Endothelial cell of umbilical vein (primary cell): Measurements from ENCODE around the gene CNR2. TPM values are rescaled to one million over a fixed set of nuclear protein-coding genes. Genes with fewer than 3 reads are reported as not detected.

Source experiments
- BruUV-seq: library from RNA; stranded (reverse); fragments of 400-500 nt; replicated peaks from 2 replicates; lab custom pipeline; 2021; lab: Mats Ljungman, UMichigan
- CTCF ChIA-PET: fragments of 300-600, 350-600 bp; sonication (Branson Sonifier 250); formaldehyde crosslinking; loops from one replicate; lab custom pipeline; 2021; ENCODE audit warnings: antibody characterized with exemption, inconsistent platforms; lab: Charles Lee
- POLR2A ChIA-PET: fragments of 300-600, 350-600 bp; sonication (Branson Sonifier 250); formaldehyde crosslinking; loops from one replicate; lab custom pipeline; 2021; ENCODE audit warnings: antibody characterized with exemption, inconsistent platforms; lab: Charles Lee
- DNase-seq: peaks from one replicate; pipeline ENCODE4 v3.0.0-alpha.2; 2011; ENCODE audit warnings: low read depth, low spot score
- FAIRE-seq: peaks from 2 replicates; lab custom pipeline; 2011; peaks lifted over from hg19 to GRCh38; lab: Jason Lieb, UNC
- H2AFZ ChIP-seq: 2 replicates; pipeline ENCODE4 v1.6.0; 2012; ENCODE audit warnings: low read depth, low read length, control low read depth, inconsistent platforms
- H3K27ac ChIP-seq: 2 replicates; pipeline ENCODE4 v1.5.1; 2011; ENCODE audit warnings: low read depth, mild to moderate bottlenecking, control low read depth, low read length, moderate library complexity; ENCODE audit not compliant: insufficient read depth
- H3K27me3 ChIP-seq, 2 experiments: 2 replicates each; pipeline versions ENCODE4 v1.6.0 to v1.6.1; 2011; ENCODE audit warnings: low read length in 2 of 2, mixed read lengths in 1 of 2; ENCODE audit not compliant: control insufficient read depth in 2 of 2, insufficient read depth in 2 of 2
- H3K36me3 ChIP-seq, 2 experiments: 2 replicates in 1 of 2; 3 replicates in 1 of 2; pipeline ENCODE4 v1.5.1; 2011; ENCODE audit warnings: low read length in 2 of 2, mild to moderate bottlenecking in 1 of 2, moderate library complexity in 1 of 2; ENCODE audit not compliant: control insufficient read depth in 2 of 2, insufficient read depth in 2 of 2; ENCODE audit errors: extremely low read depth in 1 of 2
- H3K4me1 ChIP-seq: 3 replicates; pipeline ENCODE4 v1.5.1; 2011; ENCODE audit warnings: mild to moderate bottlenecking, low read length; ENCODE audit not compliant: control insufficient read depth, insufficient read depth; ENCODE audit errors: extremely low read depth
- H3K4me2 ChIP-seq: 2 replicates; pipeline ENCODE4 v1.6.1; 2011; ENCODE audit warnings: low read length, control low read depth, mixed read lengths; ENCODE audit not compliant: insufficient read depth
- H3K4me3 ChIP-seq, 3 experiments: fragments of 200-600 bp in 1 of 3; sonication (generic), shearing (Covaris generic) in 1 of 3; replicated peaks in 1 of 3; 2 replicates each; pipeline ENCODE4 v1.5.1; 2011 to 2016; ENCODE audit warnings: control low read depth in 3 of 3, low read length in 3 of 3, mild to moderate bottlenecking in 2 of 3, inconsistent platforms in 1 of 3, low read depth in 1 of 3, moderate library complexity in 1 of 3; ENCODE audit not compliant: insufficient read depth in 1 of 3
- H3K79me2 ChIP-seq: 2 replicates; pipeline ENCODE4 v1.6.0; 2012; ENCODE audit warnings: low read length, inconsistent platforms; ENCODE audit not compliant: control insufficient read depth, insufficient read depth
- H3K9ac ChIP-seq: replicated peaks from 2 replicates; pipeline ENCODE3; 2011; ENCODE audit warnings: low read length, control low read depth; ENCODE audit not compliant: insufficient read depth; ENCODE audit errors: extremely low read depth
- H3K9me1 ChIP-seq: replicated peaks from 3 replicates; pipeline ENCODE4 v1.6.0; 2011; ENCODE audit warnings: mild to moderate bottlenecking, low read length; ENCODE audit not compliant: control insufficient read depth, insufficient read depth; ENCODE audit errors: extremely low read depth
- H3K9me3 ChIP-seq: replicated peaks from 2 replicates; pipeline ENCODE4 v1.5.1; 2012; ENCODE audit warnings: low read length, inconsistent platforms; ENCODE audit not compliant: control insufficient read depth, insufficient read depth
- H4K20me1 ChIP-seq: replicated peaks from 2 replicates; pipeline ENCODE3; 2011; ENCODE audit warnings: mild to moderate bottlenecking, low read length; ENCODE audit not compliant: control insufficient read depth, insufficient read depth; ENCODE audit errors: extremely low read depth
- EZH2 ChIP-seq: IDR thresholded peaks from 2 replicates; pipeline ENCODE4 v1.6.1; 2012; ENCODE audit warnings: borderline replicate concordance, low read depth, mild to moderate bottlenecking, moderate library complexity, low read length, inconsistent platforms; ENCODE audit not compliant: severe bottlenecking
- FOS ChIP-seq: IDR thresholded peaks from 2 replicates; pipeline ENCODE4 v1.6.1; 2011; ENCODE audit warnings: mild to moderate bottlenecking, low read length, moderate library complexity, borderline replicate concordance; ENCODE audit not compliant: insufficient read depth
- GATA2 ChIP-seq: IDR thresholded peaks from 2 replicates; pipeline ENCODE4 v1.7.0; 2011; ENCODE audit warnings: low read depth, mild to moderate bottlenecking, moderate library complexity, mixed read lengths, low read length; ENCODE audit not compliant: insufficient read length, insufficient read depth
- JUN ChIP-seq: IDR thresholded peaks from 2 replicates; pipeline ENCODE4 v1.6.1; 2011; ENCODE audit warnings: borderline replicate concordance, low read depth; ENCODE audit not compliant: insufficient read length, insufficient read depth
- MYC ChIP-seq: IDR thresholded peaks from one replicate; pipeline ENCODE4 v1.6.1; 2011; ENCODE audit warnings: mild to moderate bottlenecking, low read depth, low read length
- POLR2A ChIP-seq: IDR thresholded peaks from 2 replicates; pipeline ENCODE4 v1.6.1; 2012; ENCODE audit warnings: low read depth, mild to moderate bottlenecking, control low read depth, low read length
- POLR2AphosphoS5 ChIP-seq: IDR thresholded peaks from 2 replicates; pipeline ENCODE4 v1.6.1; 2012; ENCODE audit warnings: low read depth, mild to moderate bottlenecking, control low read depth, low read length, moderate library complexity; ENCODE audit not compliant: insufficient read depth
- dilution Hi-C: fragments of 300-500 bp; cut with MboI; formaldehyde crosslinking; loops from one replicate; pipeline ENCODE4 v1.15.0; 2019; ENCODE audit warnings: low sequenced_read_pairs; ENCODE audit not compliant: extremely low pct_ligation_motif_present
- intact Hi-C: fragments of 100-400 bp; cut with micrococcal nuclease; formaldehyde crosslinking; loops from one replicate; pipeline ENCODE4 v1.10.0; 2022
- polyA plus RNA-seq, 4 experiments: library from polyadenylated mRNA; depleted of rRNA in 3 of 4; stranded (reverse) in 3 of 4; unstranded in 1 of 4; fragments of >200 nt; gene quantifications; 2 replicates each; pipeline versions ENCODE4 v1.2.1 to v1.2.3, GENCODE V29; 2011 to 2012; ENCODE audit warnings: missing spikeins in 1 of 4
- total RNA-seq: library from RNA; stranded (reverse); gene quantifications from 2 replicates; pipeline ENCODE4 v1.2.3, GENCODE V29; 2021
- TF ChIP-seq, protein P1 (sequence below), 2 donors: IDR thresholded peaks; 1 replicate in 1 of 2; 2 replicates in 1 of 2; pipeline ENCODE4 v1.5.1; 2011; ENCODE audit warnings: low read length in 2 of 2, mild to moderate bottlenecking in 2 of 2, moderate library complexity in 2 of 2, control low read depth in 1 of 2, inconsistent platforms in 1 of 2, low read depth in 1 of 2; ENCODE audit not compliant: insufficient read depth in 1 of 2; ENCODE audit errors: extremely low read depth in 1 of 2
- TF ChIP-seq, protein P2 (sequence below): IDR thresholded peaks from 2 replicates; pipeline ENCODE4 v1.6.1; 2011; ENCODE audit not compliant: insufficient read depth, insufficient read length

The CNR2 gene
- total and polyA plus RNA-seq, 2 donors (not counting 3 experiments of a cell fraction or from before 2014, with no cell fraction given) = not detected

DNA sequence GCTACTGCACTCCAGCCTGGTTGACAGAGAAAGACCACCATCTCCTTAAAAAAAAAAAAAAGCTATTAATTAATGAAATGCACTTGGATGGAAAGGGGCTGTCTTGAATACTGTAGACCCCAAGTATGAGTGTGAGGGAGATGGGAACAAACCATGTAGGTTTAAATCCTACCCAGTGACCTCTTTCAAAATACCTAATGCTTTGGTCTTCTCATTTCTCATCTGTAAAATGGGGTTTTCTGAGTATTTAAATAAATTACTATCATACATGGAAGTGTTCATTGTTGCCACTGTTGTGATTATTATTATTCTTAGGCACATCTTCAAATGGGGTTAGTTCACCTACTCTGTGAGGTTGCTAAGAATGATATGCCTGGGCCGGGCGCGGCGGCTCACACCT is 27.9 kb downstream of the CNR2 start:
- no peaks in the 10 kb centered on the region for H3K27me3 ChIP-seq
- no peaks in the 10 kb centered on the region for H3K4me1 ChIP-seq
- no peaks in the 10 kb centered on the region for H4K20me1 ChIP-seq
- H3K9me3 ChIP-seq = no peaks in the 10 kb centered on the region
- H3K9me1 ChIP-seq = no peaks in the 10 kb centered on the region
- DNase-seq (no peak), FAIRE-seq (no peak)
- TF ChIP-seq MYC (no peak), GATA2 (no peak), FOS (no peak), EZH2 (no peak), POLR2AphosphoS5 (no peak), POLR2A (no peak), JUN (no peak)
- TF ChIP-seq, protein P1, sequence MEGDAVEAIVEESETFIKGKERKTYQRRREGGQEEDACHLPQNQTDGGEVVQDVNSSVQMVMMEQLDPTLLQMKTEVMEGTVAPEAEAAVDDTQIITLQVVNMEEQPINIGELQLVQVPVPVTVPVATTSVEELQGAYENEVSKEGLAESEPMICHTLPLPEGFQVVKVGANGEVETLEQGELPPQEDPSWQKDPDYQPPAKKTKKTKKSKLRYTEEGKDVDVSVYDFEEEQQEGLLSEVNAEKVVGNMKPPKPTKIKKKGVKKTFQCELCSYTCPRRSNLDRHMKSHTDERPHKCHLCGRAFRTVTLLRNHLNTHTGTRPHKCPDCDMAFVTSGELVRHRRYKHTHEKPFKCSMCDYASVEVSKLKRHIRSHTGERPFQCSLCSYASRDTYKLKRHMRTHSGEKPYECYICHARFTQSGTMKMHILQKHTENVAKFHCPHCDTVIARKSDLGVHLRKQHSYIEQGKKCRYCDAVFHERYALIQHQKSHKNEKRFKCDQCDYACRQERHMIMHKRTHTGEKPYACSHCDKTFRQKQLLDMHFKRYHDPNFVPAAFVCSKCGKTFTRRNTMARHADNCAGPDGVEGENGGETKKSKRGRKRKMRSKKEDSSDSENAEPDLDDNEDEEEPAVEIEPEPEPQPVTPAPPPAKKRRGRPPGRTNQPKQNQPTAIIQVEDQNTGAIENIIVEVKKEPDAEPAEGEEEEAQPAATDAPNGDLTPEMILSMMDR (IDR thresholded peaks at IDR 0.05; ENCODE audit: extremely low read depth in 1 of 2, insufficient read depth in 1 of 2, low read depth in 1 of 2, low read length in 2 of 2) = no peak
- TF ChIP-seq, protein P2, sequence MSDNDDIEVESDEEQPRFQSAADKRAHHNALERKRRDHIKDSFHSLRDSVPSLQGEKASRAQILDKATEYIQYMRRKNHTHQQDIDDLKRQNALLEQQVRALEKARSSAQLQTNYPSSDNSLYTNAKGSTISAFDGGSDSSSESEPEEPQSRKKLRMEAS = no peak
- H3K27ac ChIP-seq = no peak overlapping the region
- no peaks in the 10 kb centered on the region for H3K79me2 ChIP-seq
- ChIA-PET POLR2A (no interaction called here), CTCF (interaction anchor here (1.2 to 1.3 kb wide), 2 partner anchors 12 to 113 kb away, joined by 3 to 4 read pairs; no protein-coding TSS in a partner anchor)
- no peaks in the 10 kb centered on the region for H3K36me3 ChIP-seq
- H3K9ac ChIP-seq = no peak overlapping the region
- no peak overlapping the region for H3K4me2 ChIP-seq
- no peak overlapping the region for H3K4me3 ChIP-seq
- dilution Hi-C loops (no loop called here), intact Hi-C loops (no loop called here)
- no TSS peak for BruUV-seq
- no peak overlapping the region for H2AFZ ChIP-seq
